GM21619 (cell line): ENCODE data around the gene HIC1.

ENCODE experiments used
- ATAC-seq: cut with Tn5 transposase; IDR thresholded peaks from one replicate; pipeline ENCODE4 v1.9.1; 2021; ENCODE audit not compliant: unreplicated experiment

HIC1 gene

GRCh38 chr17:2101448-2102257 lies 46.8 kb downstream of the HIC1 start:
- no peak for ATAC-seq

- ATAC-seq, result no peak
Measured at GRCh38 chr17:2102931-2103809, 48.3 kb downstream of the HIC1 start.

- ATAC-seq, result no peak
Measured at GRCh38 chr17:2105663-2106062, 50.8 kb downstream of the HIC1 start.

GRCh38 chr17:2106308-2106955 lies 51.5 kb downstream of the HIC1 start:
- ATAC-seq, result no peak

- no peak for ATAC-seq
Measured at GRCh38 chr17:2107050-2107449, 52.1 kb downstream of the HIC1 start.

GRCh38 chr17:2107506-2107905 lies 52.6 kb downstream of the HIC1 start:
- ATAC-seq, result no peak

- ATAC-seq, result no peak
Measured at GRCh38 chr17:2108170-2108569, 53.3 kb downstream of the HIC1 start.

- no peak for ATAC-seq
Measured at GRCh38 chr17:2110436-2110835, 55.5 kb downstream of the HIC1 start.

- no peak for ATAC-seq
Measured at GRCh38 chr17:2111691-2112090, 56.8 kb downstream of the HIC1 start.
